Measurements from ENCODE around the gene MYO1H. TPM values are rescaled to one million over a fixed set of nuclear protein-coding genes. Genes with fewer than 3 reads are reported as not detected.

Gene MYO1H
- total RNA-seq, 1 experiment from 2014 or later, result 0.26 TPM

- Histone ChIP-seq H3K56ac (ENCODE audit: insufficient read length, low read depth, low read length) (no peak overlapping the region), H4K5ac (ENCODE audit: insufficient read length, low read depth, low read length) (no peak overlapping the region), H3K4me2 (ENCODE audit: insufficient read depth, insufficient read length, low read length) (no peak overlapping the region), H3K27me3 (ENCODE audit: insufficient read depth, low read length) (no peaks in the 10 kb centered on the region), H3K14ac (ENCODE audit: insufficient read depth, low read length) (no peak overlapping the region), H2BK20ac (ENCODE audit: low read depth, low read length, poor library complexity, severe bottlenecking) (no peak overlapping the region), H2BK12ac (ENCODE audit: insufficient read length, low read depth, low read length) (no peak overlapping the region), H2BK120ac (ENCODE audit: low read depth, low read length, poor library complexity, severe bottlenecking) (no peak overlapping the region), H3K9me3 (ENCODE audit: control insufficient read depth, low read depth, low read length) (no peaks in the 10 kb centered on the region), H3K4ac (ENCODE audit: low read depth, low read length) (no peak overlapping the region), H3K79me2 (ENCODE audit: insufficient read depth, low read length) (no peaks in the 10 kb centered on the region), H4K8ac (replicated peaks; ENCODE audit: insufficient read length, low read depth, low read length) (no peak overlapping the region), H3T11ph (ENCODE audit: low read length) (no peak overlapping the region), H2BK15ac (ENCODE audit: low read depth, low read length) (no peak overlapping the region), H3K18ac (ENCODE audit: insufficient read length, low read depth, low read length) (no peak overlapping the region), H3K4me1 (ENCODE audit: insufficient read depth, low read length) (no peaks in the 10 kb centered on the region; the same call in 1 of the 2 replicates), H3K27ac (ENCODE audit: insufficient read length, low read depth, low read length) (no peak overlapping the region), H3K9ac (ENCODE audit: extremely low read depth, insufficient read length, low read length) (no peak overlapping the region), H3K23ac (ENCODE audit: insufficient read length, low read depth, low read length) (no peak overlapping the region), H2BK5ac (ENCODE audit: insufficient read length, low read length) (no peak overlapping the region), H3K23me2 (ENCODE audit: insufficient read length, low read depth, low read length, poor library complexity, severe bottlenecking) (peaks cover 3% of the 10 kb centered on the region), H3K79me1 (ENCODE audit: insufficient read depth, low read depth, low read length, poor library complexity, severe bottlenecking) (no peaks in the 10 kb centered on the region), H4K91ac (ENCODE audit: insufficient read length, low read depth, low read length) (no peak overlapping the region), H4K20me1 (ENCODE audit: control insufficient read depth, insufficient read depth, insufficient read length) (no peaks in the 10 kb centered on the region), H2AK5ac (ENCODE audit: insufficient read length, low read length) (no peak overlapping the region), H2AFZ (ENCODE audit: low read length) (no peak overlapping the region)
- H3K27me3 Mint-ChIP-seq (ENCODE audit: low read depth), result peaks cover 12% of the 10 kb centered on the region
- H3K36me3 Mint-ChIP-seq (ENCODE audit: insufficient read depth in 1 of 3, low read depth in 3 of 3), result no peaks in the 10 kb centered on the region
- WGBS (ENCODE audit: extremely low coverage, insufficient read length, low lambda C conversion rate), result no CpG with 5 or more reads among the region's 7 CpGs
- H3K9me3 Mint-ChIP-seq, result no peaks in the 10 kb centered on the region
- peaks cover 4 to 6% of the 10 kb centered on the region in 2 experiments; a peak in 1 of 4 replicates for H3K4me1 Mint-ChIP-seq
- no peak overlapping the region for H3K4me3 Mint-ChIP-seq
- H3K27ac Mint-ChIP-seq, result no peak overlapping the region
- DNase-seq, result no peak
- no peak for TF ChIP-seq CTCF (conservative IDR thresholded peaks at IDR 0.05)
Observed at GRCh38 chr12:109299849-109300248, 47.9 kb upstream of the MYO1H start.

All from H9 (cell line).